GM12878 (cell line): ENCODE measurements around the gene STARD13. TPM values are rescaled to one million over a fixed set of nuclear protein-coding genes. Genes with fewer than 3 reads are reported as not detected.

ENCODE experiments used
- BCL3 ChIP-seq: IDR thresholded peaks from 2 replicates; pipeline ENCODE4 v1.6.1; 2011; ENCODE audit warnings: borderline replicate concordance, low read depth, mild to moderate bottlenecking, moderate library complexity, low read length; ENCODE audit not compliant: insufficient read depth, poor library complexity, severe bottlenecking
- BMI1 ChIP-seq: fragments of 450-650 bp; IDR thresholded peaks from 2 replicates; pipeline ENCODE4 v1.6.1; 2016; ENCODE audit warnings: mild to moderate bottlenecking, moderate library complexity, borderline replicate concordance
- BRCA1 ChIP-seq: IDR thresholded peaks from 2 replicates; pipeline ENCODE4 v1.6.1; 2011; ENCODE audit warnings: low read depth, low read length, improper control_type of control experiment
- CBX5 ChIP-seq: sonication (generic); IDR thresholded peaks from 2 replicates; pipeline ENCODE4 v1.6.1; 2016; ENCODE audit warnings: low read depth, moderate library complexity, mild to moderate bottlenecking, inconsistent platforms
- ESRRA ChIP-seq: IDR thresholded peaks from 2 replicates; pipeline ENCODE4 v1.6.1; 2012; ENCODE audit warnings: mild to moderate bottlenecking, low read length, improper control_type of control experiment
- IKZF2 ChIP-seq, 2 experiments: fragments of 450-650 bp; IDR thresholded peaks; 2 replicates each; pipeline ENCODE4 v1.6.1; 2017; ENCODE audit warnings: mild to moderate bottlenecking in 2 of 2, moderate library complexity in 2 of 2
- MLLT1 ChIP-seq: fragments of 450-650 bp; IDR thresholded peaks from 2 replicates; pipeline ENCODE4 v1.6.1; 2016; ENCODE audit warnings: mild to moderate bottlenecking
- RUNX3 ChIP-seq: IDR thresholded peaks from 2 replicates; pipeline ENCODE4 v1.6.1; 2012; ENCODE audit warnings: low read length, inconsistent platforms
- SMC3 ChIP-seq: IDR thresholded peaks from 2 replicates; pipeline ENCODE4 v1.6.1; 2011; ENCODE audit warnings: low read length, improper control_type of control experiment, borderline replicate concordance
- SUZ12 ChIP-seq: fragments of 200-600 bp; sonication (generic); IDR thresholded peaks from one replicate; pipeline ENCODE4 v1.6.1; 2018; ENCODE audit warnings: antibody characterized with exemption, mild to moderate bottlenecking; ENCODE audit not compliant: unreplicated experiment
- TCF7 ChIP-seq: IDR thresholded peaks from 2 replicates; pipeline ENCODE4 v1.6.1; 2014; ENCODE audit warnings: antibody characterized with exemption, borderline replicate concordance
- USF2 ChIP-seq: IDR thresholded peaks from 2 replicates; pipeline ENCODE4 v1.6.1; 2011; ENCODE audit warnings: low read depth, low read length, improper control_type of control experiment, borderline replicate concordance
- ZNF207 ChIP-seq: fragments of 450-650 bp; IDR thresholded peaks from 2 replicates; pipeline ENCODE4 v1.6.1; 2014; ENCODE audit warnings: antibody characterized with exemption, mild to moderate bottlenecking, borderline replicate concordance
- ZNF592 ChIP-seq: fragments of 450-650 bp; IDR thresholded peaks from 2 replicates; pipeline ENCODE4 v1.6.1; 2017; ENCODE audit warnings: mild to moderate bottlenecking, moderate library complexity
- polyA plus RNA-seq, 11 experiments: library from polyadenylated mRNA; depleted of rRNA in 4 of 11; unstranded in 6 of 11; stranded (reverse) in 5 of 11; fragments of >200 nt; fragmentation: Nextera tagmentation in 4 of 11; fragmentation: Illumina TruSeq in 1 of 11; extraction: Ambion mirVana in 4 of 11; extraction: Trizol in 1 of 11; gene quantifications; 1 replicate in 1 of 11; 2 replicates in 10 of 11; pipeline versions ENCODE4 v1.2.1 to v1.2.3, GENCODE V29; 2011 to 2016; ENCODE audit warnings: inconsistent platforms in 2 of 11, missing spikeins in 2 of 11, low read depth in 1 of 11
- total RNA-seq, 4 experiments: library from RNA; depleted of rRNA in 3 of 4; stranded (reverse); fragments of >200 nt in 3 of 4; fragmentation: Illumina TruSeq in 1 of 4; extraction: Trizol in 1 of 4; gene quantifications; 2 replicates each; pipeline versions ENCODE4 v1.2.1 to v1.2.3, GENCODE V29; 2013 to 2021

The STARD13 gene
- total and polyA plus RNA-seq, 10 of the 15 experiments (the other 5 are each of a cell fraction or from before 2014, with no cell fraction given): 4.0 to 41.6 (median 10.1) TPM

GRCh38 chr13:33137721-33138120 is 147.8 kb downstream of the STARD13 start (continued):
- TF ChIP-seq BCL3 (no peak), SMC3 (no peak), ZNF207 (no peak), RUNX3 (no peak), CBX5 (no peak), ESRRA (no peak), MLLT1 (no peak), TCF7 (no peak), BMI1 (no peak), ZNF592 (no peak), BRCA1 (no peak), USF2 (no peak), SUZ12 (no peak), IKZF2 (IDR thresholded peaks at IDR 0.05) (no peak)
